Measurements from ENCODE around the gene ARHGDIG. TPM values are rescaled to one million over a fixed set of nuclear protein-coding genes. Genes with fewer than 3 reads are reported as not detected.
"Not testable (repeated sequence)": the region's sequence is repeated elsewhere in the genome, so short reads cannot be mapped to it uniquely, and the experiment has no call there.

The ARHGDIG gene
- total and polyA plus RNA-seq, 11 donors = 0.26 to 19.2 (median 8.2) TPM

DNA sequence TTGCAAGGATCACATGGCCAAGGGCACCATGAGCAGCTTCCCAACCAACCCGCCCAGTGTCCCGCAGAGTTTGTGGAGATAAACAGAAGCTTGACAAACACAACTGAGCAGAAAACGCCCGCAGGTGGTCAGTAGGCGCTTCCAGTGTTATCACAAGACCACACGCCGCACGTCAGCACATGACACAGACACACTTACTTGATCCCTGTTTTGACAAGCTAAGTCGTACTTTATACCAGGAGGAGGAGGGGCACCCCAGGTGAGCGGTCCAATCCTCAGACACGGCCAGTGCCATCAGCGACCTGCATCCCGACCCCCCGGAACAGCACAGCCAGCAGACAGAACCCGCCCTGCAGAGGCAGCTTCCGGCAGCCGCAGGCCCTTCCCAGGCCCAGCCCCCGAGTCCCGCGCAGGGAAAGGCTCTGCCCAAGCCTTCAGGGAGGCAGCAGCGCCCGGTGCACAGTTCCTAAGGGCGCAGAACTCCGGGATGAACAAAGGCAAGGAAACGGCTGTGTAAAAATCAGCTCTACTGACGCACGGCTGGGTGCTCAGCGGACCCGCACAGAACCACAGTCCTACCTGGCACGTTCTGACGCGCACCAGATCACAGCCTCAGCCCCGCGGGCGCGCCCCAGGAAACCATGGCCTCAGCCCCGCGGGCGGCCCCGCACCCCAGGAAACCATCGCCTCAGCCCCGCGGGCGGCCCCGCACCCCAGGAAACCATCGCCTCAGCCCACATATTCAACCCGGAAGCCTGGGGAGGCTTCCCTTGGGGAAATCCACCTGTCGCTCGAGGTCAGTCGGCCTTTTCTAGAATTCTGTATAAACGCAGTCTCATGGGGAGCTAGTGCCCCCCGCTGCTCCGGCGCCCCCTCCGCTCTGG, 44.3 kb downstream of the ARHGDIG start:
- H3K27ac ChIP-seq = peak overlapping the region in 4 of 12 donors; percentile 2 to 42 (median 26)
- peak in 1 of 5 donors; percentile 37 for DNase-seq
- TF ChIP-seq, protein P1, sequence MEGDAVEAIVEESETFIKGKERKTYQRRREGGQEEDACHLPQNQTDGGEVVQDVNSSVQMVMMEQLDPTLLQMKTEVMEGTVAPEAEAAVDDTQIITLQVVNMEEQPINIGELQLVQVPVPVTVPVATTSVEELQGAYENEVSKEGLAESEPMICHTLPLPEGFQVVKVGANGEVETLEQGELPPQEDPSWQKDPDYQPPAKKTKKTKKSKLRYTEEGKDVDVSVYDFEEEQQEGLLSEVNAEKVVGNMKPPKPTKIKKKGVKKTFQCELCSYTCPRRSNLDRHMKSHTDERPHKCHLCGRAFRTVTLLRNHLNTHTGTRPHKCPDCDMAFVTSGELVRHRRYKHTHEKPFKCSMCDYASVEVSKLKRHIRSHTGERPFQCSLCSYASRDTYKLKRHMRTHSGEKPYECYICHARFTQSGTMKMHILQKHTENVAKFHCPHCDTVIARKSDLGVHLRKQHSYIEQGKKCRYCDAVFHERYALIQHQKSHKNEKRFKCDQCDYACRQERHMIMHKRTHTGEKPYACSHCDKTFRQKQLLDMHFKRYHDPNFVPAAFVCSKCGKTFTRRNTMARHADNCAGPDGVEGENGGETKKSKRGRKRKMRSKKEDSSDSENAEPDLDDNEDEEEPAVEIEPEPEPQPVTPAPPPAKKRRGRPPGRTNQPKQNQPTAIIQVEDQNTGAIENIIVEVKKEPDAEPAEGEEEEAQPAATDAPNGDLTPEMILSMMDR (IDR thresholded peaks at IDR 0.05) = no peak
- no peak for TF ChIP-seq POLR2A (IDR thresholded peaks at IDR 0.05)
- intact Hi-C loops (cut with DNase I) = no loop called here
- no peaks in the 10 kb centered on the region for H3K36me3 ChIP-seq
- peak overlapping the region in 10 of 12 donors; percentile 4 to 51 (median 28) for H3K4me3 ChIP-seq
- peak in 3 of 4 donors; percentile 5 to 69 (median 29) for ATAC-seq
- peaks cover 0 to 49% (median 19%) of the 10 kb centered on the region in 12 donors for H3K4me1 ChIP-seq
- 53 to 71% (median 60%) methylated on average over 36 to 55 of the region's 55 CpGs for WGBS, 4 donors
- H3K27me3 ChIP-seq = no peaks in the 10 kb centered on the region
- H3K9me3 ChIP-seq = no peaks in the 10 kb centered on the region

DNA sequence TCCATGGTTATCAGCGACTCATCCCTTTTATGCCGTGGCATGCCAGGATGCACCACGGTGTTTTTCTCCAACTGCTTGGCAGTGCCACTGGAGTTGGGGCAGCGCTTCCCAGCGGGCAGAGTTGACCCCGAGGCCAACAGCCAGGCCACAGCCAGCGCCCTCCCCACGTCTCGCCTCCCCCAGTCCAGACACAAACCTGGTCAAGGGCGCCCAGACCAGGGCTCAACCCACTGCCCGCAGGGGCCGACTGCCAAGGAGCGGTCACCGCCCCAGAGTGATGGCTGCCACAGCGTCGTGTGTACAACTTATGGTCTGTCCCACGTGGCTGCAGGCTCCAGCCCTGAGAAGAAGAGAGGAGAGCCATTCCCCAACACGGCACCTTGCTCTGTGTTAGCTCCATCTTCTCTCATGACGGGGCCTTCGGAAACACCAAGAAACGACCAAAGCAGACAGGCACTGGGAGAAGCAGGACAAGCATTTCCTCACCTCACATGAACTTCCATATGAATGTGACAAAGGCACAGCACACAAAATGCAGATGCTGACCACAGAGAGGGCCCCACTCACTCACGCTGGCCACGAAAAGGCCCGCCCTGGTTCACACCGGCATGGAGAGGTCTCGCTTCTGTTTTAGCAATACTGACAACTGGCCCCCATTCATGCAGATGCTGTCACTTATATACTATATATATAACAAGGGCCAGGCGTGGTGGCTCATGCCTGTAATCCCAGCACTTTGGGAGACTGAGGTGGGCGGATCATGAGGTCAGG, 45.2 kb downstream of the ARHGDIG start:
- intact Hi-C loops (cut with DNase I) = no loop called here
- no peaks in the 10 kb centered on the region for H3K36me3 ChIP-seq
- no peak for ATAC-seq
- TF ChIP-seq, protein P1 (IDR thresholded peaks at IDR 0.05) = no peak
- TF ChIP-seq POLR2A (IDR thresholded peaks at IDR 0.05) = no peak
- peak overlapping the region in 8 of 12 donors; percentile 4 to 51 (median 32) for H3K4me3 ChIP-seq
- WGBS, 4 donors = 85 to 90% (median 88%) methylated on average over 20 to 28 of the region's 28 CpGs
- peak overlapping the region in 3 of 12 donors; percentile 2 to 42 (median 27) for H3K27ac ChIP-seq
- no peaks in the 10 kb centered on the region for H3K9me3 ChIP-seq
- H3K4me1 ChIP-seq = peaks cover 0 to 49% (median 19%) of the 10 kb centered on the region in 12 donors
- DNase-seq = no peak
- no peaks in the 10 kb centered on the region for H3K27me3 ChIP-seq

DNA sequence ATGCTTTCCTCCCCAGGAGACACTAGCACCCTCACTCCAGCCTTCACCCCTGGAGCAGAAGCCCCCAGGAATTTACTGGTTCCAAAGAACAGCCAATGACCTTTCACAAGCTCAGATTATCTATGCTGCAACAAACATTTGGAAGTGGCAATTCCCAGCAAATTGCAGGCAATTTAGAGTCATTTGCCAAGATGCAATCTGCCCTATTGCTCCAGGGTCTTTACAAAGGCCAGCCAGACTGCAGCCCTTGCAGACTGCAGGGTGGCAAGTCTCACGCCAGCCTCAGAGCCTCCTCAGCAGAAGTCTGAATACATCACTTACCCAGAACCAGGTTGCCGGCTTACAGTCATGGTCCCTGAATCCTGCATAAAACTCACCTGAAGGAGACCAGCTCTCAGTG, 50.4 kb downstream of the ARHGDIG start:
- H3K4me1 ChIP-seq = peaks cover 0 to 52% (median 15%) of the 10 kb centered on the region in 12 donors
- no peaks in the 10 kb centered on the region for H3K9me3 ChIP-seq
- intact Hi-C loops (cut with DNase I) = no loop called here
- H3K27ac ChIP-seq = no peak overlapping the region
- no peak for DNase-seq
- TF ChIP-seq, protein P1 (IDR thresholded peaks at IDR 0.05) = no peak
- TF ChIP-seq POLR2A (IDR thresholded peaks at IDR 0.05) = no peak
- H3K36me3 ChIP-seq = no peaks in the 10 kb centered on the region
- ATAC-seq = no peak
- 78 to 93% (median 87%) methylated on average over 2 of the region's 2 CpGs for WGBS, 4 donors
- H3K27me3 ChIP-seq = no peaks in the 10 kb centered on the region
- no peak overlapping the region for H3K4me3 ChIP-seq

DNA sequence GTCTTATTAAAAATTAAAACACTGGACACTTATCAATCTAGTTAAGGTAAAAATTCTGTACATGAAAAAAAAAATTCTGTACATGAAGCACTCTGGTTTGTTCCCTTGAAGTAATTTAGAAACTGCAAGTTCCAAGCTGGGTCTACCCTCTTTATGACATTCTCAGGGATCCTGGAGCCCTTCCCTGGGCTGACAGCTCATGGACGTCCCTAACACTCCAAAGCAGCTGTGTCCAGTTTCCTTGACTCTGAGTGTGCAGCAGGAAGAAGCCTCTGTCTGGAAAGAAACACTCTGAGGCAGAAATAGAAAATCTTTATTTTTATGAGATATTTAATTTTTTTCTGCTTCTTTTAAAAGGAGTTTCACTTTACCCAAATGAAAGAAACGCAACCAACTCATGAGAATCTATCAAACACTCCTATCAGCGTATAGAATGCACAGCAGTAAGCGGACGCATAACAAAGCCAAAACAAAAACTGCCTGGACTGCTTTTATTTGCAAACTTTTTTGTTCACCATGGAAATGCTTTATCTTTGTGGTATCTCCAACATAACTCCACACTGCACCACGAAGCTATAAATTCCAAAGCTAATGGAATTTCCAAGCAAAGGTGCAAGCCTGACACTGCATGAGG, 50.9 kb downstream of the ARHGDIG start:
- WGBS, 4 donors = 62 to 76% (median 68%) methylated on average over 6 of the region's 6 CpGs
- H3K4me3 ChIP-seq; intact Hi-C loops (cut with DNase I); H3K36me3 ChIP-seq; H3K27me3 ChIP-seq; H3K27ac ChIP-seq; ATAC-seq; DNase-seq; H3K9me3 ChIP-seq: not testable (repeated sequence)
- peaks cover 0 to 52% (median 18%) of the 10 kb centered on the region in 12 donors for H3K4me1 ChIP-seq

Other genes starting within 250 kb of the ARHGDIG start
- 10 to 100 TPM in 7 of 9 donors, 1 to 10 TPM in 2; 4.1 to 14.4 (median 11.5) TPM for gene POLR3K, start 227.0 kb upstream of the ARHGDIG start, total RNA-seq
- gene POLR3K, start 227.0 kb upstream of the ARHGDIG start, polyA plus RNA-seq = 10 to 100 TPM; 10.9 to 20.3 TPM
- gene SNRNP25, start 226.8 kb upstream of the ARHGDIG start, total RNA-seq = 100 to 1,000 TPM in 1 of 9 donors, 10 to 100 TPM in 8; 41.6 to 105 (median 56.5) TPM
- gene SNRNP25, start 226.8 kb upstream of the ARHGDIG start, polyA plus RNA-seq = 100 to 1,000 TPM in 1 of 2 donors, 10 to 100 TPM in 1; 65.2 to 127 TPM
- gene RHBDF1, start 208.0 kb upstream of the ARHGDIG start, total RNA-seq = 10 to 100 TPM; 17.4 to 30.6 (median 22.7) TPM
- gene RHBDF1, start 208.0 kb upstream of the ARHGDIG start, polyA plus RNA-seq = 10 to 100 TPM; 23.9 to 45.8 TPM
- 10 to 100 TPM; 30.5 to 89.7 (median 38.6) TPM for gene MPG, start 202.4 kb upstream of the ARHGDIG start, total RNA-seq
- 10 to 100 TPM; 63.5 to 77.3 TPM for gene MPG, start 202.4 kb upstream of the ARHGDIG start, polyA plus RNA-seq
- gene NPRL3, start 141.9 kb upstream of the ARHGDIG start, total RNA-seq = 10 to 100 TPM; 12.9 to 29.4 (median 23.9) TPM
- 10 to 100 TPM; 15.5 to 25.6 TPM for gene NPRL3, start 141.9 kb upstream of the ARHGDIG start, polyA plus RNA-seq
- not detected for gene HBZ, start 127.9 kb upstream of the ARHGDIG start, total RNA-seq
- gene HBZ, start 127.9 kb upstream of the ARHGDIG start, polyA plus RNA-seq = not detected
- gene HBM, start 114.6 kb upstream of the ARHGDIG start, total RNA-seq = under 1 TPM in 4 of 9 donors, not detected in 5; 0.54 to 0.62 (median 0.58) TPM
- not detected for gene HBM, start 114.6 kb upstream of the ARHGDIG start, polyA plus RNA-seq
- 1,000 to 10,000 TPM in 2 of 9 donors, 100 to 1,000 TPM in 4, 10 to 100 TPM in 3; 47.9 to 2,038 (median 162) TPM for gene HBA2, start 107.7 kb upstream of the ARHGDIG start, total RNA-seq
- gene HBA2, start 107.7 kb upstream of the ARHGDIG start, polyA plus RNA-seq = 10 to 100 TPM in 1 of 2 donors, 1 to 10 TPM in 1; 3.6 to 90.1 TPM
- gene HBA1, start 103.9 kb upstream of the ARHGDIG start, total RNA-seq = 1,000 to 10,000 TPM in 1 of 9 donors, 100 to 1,000 TPM in 7, 10 to 100 TPM in 1; 74.1 to 1,031 (median 259) TPM
- 10 to 100 TPM in 1 of 2 donors, 1 to 10 TPM in 1; 1.8 to 32.6 TPM for gene HBA1, start 103.9 kb upstream of the ARHGDIG start, polyA plus RNA-seq
- not detected for gene HBQ1, start 100.1 kb upstream of the ARHGDIG start, total RNA-seq
- gene HBQ1, start 100.1 kb upstream of the ARHGDIG start, polyA plus RNA-seq = not detected
- gene LUC7L, start 51.1 kb upstream of the ARHGDIG start, total RNA-seq = 10 to 100 TPM; 12.5 to 26.8 (median 19.4) TPM
- 10 to 100 TPM; 17.7 to 47.5 TPM for gene LUC7L, start 51.1 kb upstream of the ARHGDIG start, polyA plus RNA-seq
- gene FAM234A, start 45.8 kb upstream of the ARHGDIG start, total RNA-seq = 100 to 1,000 TPM; 132 to 201 (median 148) TPM
- 100 to 1,000 TPM; 110 to 124 TPM for gene FAM234A, start 45.8 kb upstream of the ARHGDIG start, polyA plus RNA-seq
- 10 to 100 TPM in 5 of 9 donors, 1 to 10 TPM in 4; 4.9 to 19.5 (median 11.8) TPM for gene RGS11, start 4.6 kb upstream of the ARHGDIG start, total RNA-seq
- 10 to 100 TPM in 1 of 2 donors, 1 to 10 TPM in 1; 1.1 to 12.1 TPM for gene RGS11, start 4.6 kb upstream of the ARHGDIG start, polyA plus RNA-seq
- 1 to 10 TPM in 8 of 9 donors, under 1 TPM in 1; 0.98 to 9.3 (median 5.1) TPM for gene PDIA2, start 2.6 kb downstream of the ARHGDIG start, total RNA-seq
- gene PDIA2, start 2.6 kb downstream of the ARHGDIG start, polyA plus RNA-seq = 1 to 10 TPM in 1 of 2 donors, under 1 TPM in 1; 0.17 to 1.7 TPM
- gene AXIN1, start 72.1 kb downstream of the ARHGDIG start, total RNA-seq = 10 to 100 TPM in 6 of 9 donors, 1 to 10 TPM in 3; 6.8 to 32.0 (median 11.6) TPM
- 10 to 100 TPM; 10.0 to 19.8 TPM for gene AXIN1, start 72.1 kb downstream of the ARHGDIG start, polyA plus RNA-seq
- 100 to 1,000 TPM in 2 of 9 donors, 10 to 100 TPM in 7; 66.3 to 126 (median 77.7) TPM for gene MRPL28, start 89.9 kb downstream of the ARHGDIG start, total RNA-seq
- 100 to 1,000 TPM; 135 to 157 TPM for gene MRPL28, start 89.9 kb downstream of the ARHGDIG start, polyA plus RNA-seq
- 10 to 100 TPM; 32.3 to 65.3 (median 44.9) TPM for gene PGAP6, start 101.4 kb downstream of the ARHGDIG start, total RNA-seq
- 10 to 100 TPM; 30.1 to 63.8 TPM for gene PGAP6, start 101.4 kb downstream of the ARHGDIG start, polyA plus RNA-seq
- 10 to 100 TPM; 53.9 to 95.3 (median 73.8) TPM for gene NME4, start 116.6 kb downstream of the ARHGDIG start, total RNA-seq
- 100 to 1,000 TPM in 1 of 2 donors, 10 to 100 TPM in 1; 37.5 to 103 TPM for gene NME4, start 116.6 kb downstream of the ARHGDIG start, polyA plus RNA-seq
- 10 to 100 TPM in 6 of 9 donors, 1 to 10 TPM in 3; 6.9 to 20.6 (median 12.2) TPM for gene DECR2, start 121.3 kb downstream of the ARHGDIG start, total RNA-seq
- gene DECR2, start 121.3 kb downstream of the ARHGDIG start, polyA plus RNA-seq = 10 to 100 TPM in 1 of 2 donors, 1 to 10 TPM in 1; 7.1 to 17.1 TPM
- gene RAB11FIP3, start 145.1 kb downstream of the ARHGDIG start, total RNA-seq = 10 to 100 TPM; 19.9 to 39.9 (median 31.9) TPM
- gene RAB11FIP3, start 145.1 kb downstream of the ARHGDIG start, polyA plus RNA-seq = 10 to 100 TPM; 19.3 to 35.2 TPM
- 10 to 100 TPM; 12.0 to 35.5 (median 20.0) TPM for gene CAPN15, start 247.1 kb downstream of the ARHGDIG start, total RNA-seq
- 10 to 100 TPM; 20.8 to 26.0 TPM for gene CAPN15, start 247.1 kb downstream of the ARHGDIG start, polyA plus RNA-seq